Esophagus muscularis mucosa (tissue), 3 donors: ENCODE data around the gene SLCO2A1.

Source experiments
- CTCF ChIP-seq, 3 experiments: fragments of 200-600 bp in 2 of 3; fragments of 450-650 bp in 1 of 3; sonication (generic) in 2 of 3; IDR thresholded peaks; one replicate each; pipeline ENCODE4 v1.5.1; 2017 to 2019; ENCODE audit warnings: antibody characterized with exemption in 3 of 3, mild to moderate bottlenecking in 2 of 3, moderate library complexity in 1 of 3
- POLR2A ChIP-seq: fragments of 450-650 bp; IDR thresholded peaks from one replicate; pipeline ENCODE4 v1.6.1; 2017; ENCODE audit warnings: antibody characterized with exemption, moderate library complexity, mild to moderate bottlenecking, low read depth
- POLR2AphosphoS5 ChIP-seq, 2 donors: sonication (generic); formaldehyde crosslinking; IDR thresholded peaks; one replicate each; pipeline ENCODE4 v1.6.1; 2017; ENCODE audit warnings: antibody characterized with exemption in 2 of 2

DNA sequence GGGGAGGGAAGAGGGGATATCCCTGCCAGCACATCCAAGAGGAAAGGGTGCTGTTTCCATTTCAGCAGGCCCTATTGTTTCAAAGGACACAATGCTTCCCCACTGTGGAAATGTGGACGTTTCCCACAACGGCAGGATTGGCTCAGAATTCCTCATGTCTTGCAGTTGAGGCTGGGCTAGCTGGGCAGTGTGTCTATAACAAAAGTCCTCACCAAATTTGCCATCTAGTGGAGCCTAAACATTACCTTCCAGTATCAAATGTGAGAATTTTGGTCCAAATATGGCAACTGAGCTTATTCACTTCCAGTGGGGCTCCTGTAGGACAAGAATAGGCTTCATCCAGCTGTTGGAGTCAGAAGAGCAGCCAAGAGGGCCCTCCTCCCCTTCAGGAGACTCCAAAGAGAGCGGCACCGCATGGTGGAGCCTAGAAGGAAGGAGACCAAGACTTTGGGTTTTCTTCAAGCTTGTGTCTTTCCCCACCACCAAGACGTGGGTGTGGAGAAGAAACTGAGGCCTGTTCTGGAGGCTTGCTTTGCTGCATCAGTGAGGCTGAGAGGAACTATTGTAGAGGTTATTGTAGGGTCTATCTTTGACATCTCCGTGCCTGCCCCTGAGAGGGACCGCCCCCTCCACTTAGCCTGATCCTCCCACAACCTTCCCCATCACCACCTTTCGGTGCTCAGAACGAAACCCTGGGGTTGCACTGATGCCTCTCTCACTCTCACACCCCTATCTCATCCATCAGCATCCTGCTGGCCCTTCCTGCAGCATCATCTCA, 45.3 kb upstream of the SLCO2A1 start:
- TF ChIP-seq CTCF (IDR thresholded peaks at IDR 0.05): no peak
- TF ChIP-seq POLR2A: no peak
- no peak for TF ChIP-seq POLR2AphosphoS5 (IDR thresholded peaks at IDR 0.05)
